Panc1 (cell line): ENCODE results near the gene DSCAML1. TPM values are rescaled to one million over a fixed set of nuclear protein-coding genes. Genes with fewer than 3 reads are reported as not detected.

ENCODE experiments used
- ATAC-seq: fragments of 200-7000 bp; cut with Tn5 transposase; 2 replicates; pipeline ENCODE4 v1.9.1; 2020; ENCODE audit warnings: mild to moderate bottlenecking, moderate library complexity
- BruUV-seq: library from RNA; stranded (reverse); fragments of 400-500 nt; replicated peaks from 2 replicates; lab custom pipeline; 2021; lab: Mats Ljungman, UMichigan
- CTCF ChIA-PET: fragments of 300-600 bp; sonication (Branson Sonifier 250); formaldehyde crosslinking; loops from one replicate; lab custom pipeline; 2022; ENCODE audit warnings: antibody characterized with exemption; lab: Charles Lee
- POLR2A ChIA-PET: fragments of 300-600 bp; sonication (Branson Sonifier 250); formaldehyde crosslinking; loops from one replicate; lab custom pipeline; 2022; ENCODE audit warnings: antibody characterized with exemption; lab: Charles Lee
- DNase-seq: peaks from one replicate; pipeline ENCODE4 v3.0.0-alpha.2; 2010; ENCODE audit warnings: low read depth, low spot score
- H3K27ac ChIP-seq: 2 replicates; pipeline ENCODE4 v1.5.1; 2011; ENCODE audit warnings: mild to moderate bottlenecking, low read length, inconsistent platforms
- H3K27me3 ChIP-seq: fragments of 200-500 bp; sonication (Bioruptor generic); 2 replicates; pipeline ENCODE4 v1.6.0; 2014; ENCODE audit warnings: low read length, inconsistent platforms; ENCODE audit not compliant: control insufficient read depth, insufficient read depth
- H3K36me3 ChIP-seq: fragments of 200-500 bp; sonication (Bioruptor generic); 2 replicates; pipeline ENCODE4 v1.5.1; 2014; ENCODE audit warnings: inconsistent platforms, mild to moderate bottlenecking, low read length, moderate library complexity; ENCODE audit not compliant: control insufficient read depth, insufficient read depth
- H3K4me1 ChIP-seq: 2 replicates; pipeline ENCODE4 v1.5.1; 2011; ENCODE audit warnings: inconsistent platforms, mild to moderate bottlenecking, low read length, moderate library complexity; ENCODE audit not compliant: control insufficient read depth, insufficient read depth
- H3K4me3 ChIP-seq, 2 experiments: 2 replicates each; pipeline ENCODE4 v1.5.1; 2011 to 2012; ENCODE audit warnings: low read depth in 2 of 2, low read length in 2 of 2, mild to moderate bottlenecking in 2 of 2, inconsistent platforms in 1 of 2, moderate library complexity in 1 of 2
- H3K9me3 ChIP-seq: fragments of 200-500 bp; sonication (Bioruptor generic); 2 replicates; pipeline ENCODE4 v1.5.1; 2014; ENCODE audit warnings: low read depth, mild to moderate bottlenecking, inconsistent platforms, low read length, moderate library complexity; ENCODE audit not compliant: control insufficient read depth, insufficient read depth
- CTCF ChIP-seq: fragments of 450-650 bp; IDR thresholded peaks from 2 replicates; pipeline ENCODE4 v1.5.1; 2017; ENCODE audit warnings: mild to moderate bottlenecking
- POLR2AphosphoS5 ChIP-seq: IDR thresholded peaks from 2 replicates; pipeline ENCODE4 v1.6.1; 2012; ENCODE audit warnings: mild to moderate bottlenecking, low read depth, low read length, moderate library complexity
- REST ChIP-seq, 2 experiments: IDR thresholded peaks; 2 replicates each; pipeline ENCODE4 v1.6.1; 2011 to 2012; ENCODE audit warnings: low read depth in 2 of 2, control low read depth in 1 of 2, low read length in 1 of 2, mild to moderate bottlenecking in 1 of 2, moderate library complexity in 1 of 2; ENCODE audit not compliant: insufficient read depth in 1 of 2
- SIN3A ChIP-seq: IDR thresholded peaks from 2 replicates; pipeline ENCODE4 v1.6.1; 2012; ENCODE audit warnings: low read depth, mild to moderate bottlenecking, low read length, moderate library complexity, borderline replicate concordance; ENCODE audit not compliant: insufficient read depth
- TCF7L2 ChIP-seq: IDR thresholded peaks from 2 replicates; pipeline ENCODE4 v1.6.1; 2011; ENCODE audit warnings: mild to moderate bottlenecking, low read depth, low read length, inconsistent platforms
- in situ Hi-C: cut with HindIII; loops from 2 replicates; pipeline ENCODE4 v1.10.0; 2016; ENCODE audit warnings: low sequenced_read_pairs, low pct_unique_long_range_greater_than_20kb
- intact Hi-C: fragments of 100-400 bp; cut with micrococcal nuclease; formaldehyde crosslinking; loops from one replicate; pipeline ENCODE4 v1.10.0; 2022; ENCODE audit not compliant: unreplicated experiment
- total RNA-seq: library from RNA; stranded (reverse); gene quantifications from one replicate; pipeline ENCODE4 v1.2.1, GENCODE V29; 2021; ENCODE audit not compliant: unreplicated experiment

Gene DSCAML1
- total RNA-seq, 1 experiment from 2014 or later, result 1.6 TPM

GRCh38 chr11:117467770-117468169 is 329.2 kb downstream of the DSCAML1 start:
- Histone ChIP-seq H3K36me3 (no peaks in the 10 kb centered on the region), H3K27me3 (no peaks in the 10 kb centered on the region; the same call in 1 of the 2 replicates), H3K27ac (no peak overlapping the region), H3K9me3 (no peaks in the 10 kb centered on the region), H3K4me3 (no peak overlapping the region), H3K4me1 (no peaks in the 10 kb centered on the region)
- POLR2A ChIA-PET, result no interaction called here
- DNase-seq, result no peak
- in situ Hi-C loops (no loop called here), intact Hi-C loops (no loop called here)
- CTCF ChIA-PET, result no interaction called here
- ATAC-seq, result no peak
- no peak for TF ChIP-seq REST (IDR thresholded peaks at IDR 0.05; ENCODE audit: insufficient read depth in 1 of 2, low read depth in 2 of 2, low read length in 1 of 2)
- TF ChIP-seq TCF7L2, result no peak
- TF ChIP-seq CTCF, result no peak
- TF ChIP-seq POLR2AphosphoS5, result no peak
- no peak for TF ChIP-seq SIN3A
- BruUV-seq, result no TSS peak

GRCh38 chr11:117466966-117467365 is 330.1 kb downstream of the DSCAML1 start:
- Histone ChIP-seq H3K27me3 (no peaks in the 10 kb centered on the region), H3K27ac (no peak overlapping the region), H3K4me3 (no peak overlapping the region), H3K9me3 (no peaks in the 10 kb centered on the region), H3K36me3 (no peaks in the 10 kb centered on the region), H3K4me1 (no peaks in the 10 kb centered on the region)
- DNase-seq, result no peak
- intact Hi-C loops, result no loop called here
- CTCF ChIA-PET, result no interaction called here
- no peak for ATAC-seq
- no TSS peak for BruUV-seq
- TF ChIP-seq POLR2AphosphoS5 (no peak), REST (IDR thresholded peaks at IDR 0.05; ENCODE audit: insufficient read depth in 1 of 2, low read depth in 2 of 2, low read length in 1 of 2) (no peak), TCF7L2 (no peak), SIN3A (no peak), CTCF (no peak)
- in situ Hi-C loops, result no loop called here
- POLR2A ChIA-PET, result no interaction called here
